DMS 273 treated with DMSO at 0.1 percent for 48 hours (cell line): ENCODE results near the gene ACSL5.

Experiments
- DNase-seq: peaks from one replicate; lab custom pipeline; 2025; lab: John Stamatoyannopoulos, UW

Gene ACSL5, protein sequence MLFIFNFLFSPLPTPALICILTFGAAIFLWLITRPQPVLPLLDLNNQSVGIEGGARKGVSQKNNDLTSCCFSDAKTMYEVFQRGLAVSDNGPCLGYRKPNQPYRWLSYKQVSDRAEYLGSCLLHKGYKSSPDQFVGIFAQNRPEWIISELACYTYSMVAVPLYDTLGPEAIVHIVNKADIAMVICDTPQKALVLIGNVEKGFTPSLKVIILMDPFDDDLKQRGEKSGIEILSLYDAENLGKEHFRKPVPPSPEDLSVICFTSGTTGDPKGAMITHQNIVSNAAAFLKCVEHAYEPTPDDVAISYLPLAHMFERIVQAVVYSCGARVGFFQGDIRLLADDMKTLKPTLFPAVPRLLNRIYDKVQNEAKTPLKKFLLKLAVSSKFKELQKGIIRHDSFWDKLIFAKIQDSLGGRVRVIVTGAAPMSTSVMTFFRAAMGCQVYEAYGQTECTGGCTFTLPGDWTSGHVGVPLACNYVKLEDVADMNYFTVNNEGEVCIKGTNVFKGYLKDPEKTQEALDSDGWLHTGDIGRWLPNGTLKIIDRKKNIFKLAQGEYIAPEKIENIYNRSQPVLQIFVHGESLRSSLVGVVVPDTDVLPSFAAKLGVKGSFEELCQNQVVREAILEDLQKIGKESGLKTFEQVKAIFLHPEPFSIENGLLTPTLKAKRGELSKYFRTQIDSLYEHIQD

DNA sequence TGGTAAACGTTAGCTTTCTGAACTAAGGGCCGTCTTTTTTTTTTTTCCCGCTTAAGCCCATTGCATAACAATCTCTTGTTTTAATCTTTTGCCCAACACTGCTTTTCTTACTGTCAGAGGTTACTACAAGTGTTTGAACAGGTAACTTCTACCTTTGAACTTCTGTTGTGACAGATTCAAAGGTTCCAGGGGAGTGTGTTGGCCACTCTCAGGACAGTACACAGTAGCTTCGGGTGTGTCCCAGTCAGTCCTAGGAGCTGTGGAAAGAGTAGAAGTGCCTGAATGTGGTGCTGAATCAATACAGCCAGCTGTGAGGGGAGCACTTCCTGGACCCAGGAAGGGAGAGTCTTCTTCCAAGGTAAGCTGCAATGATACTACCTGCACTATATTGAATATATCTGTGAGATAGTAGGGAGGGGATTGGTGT is at the start of gene ACSL5:
TSS of gene ACSL5 (plus strand) at position 205 of the 427 bp plus-strand sequence. CDS start 20,831 bp downstream, outside the sequence.
- DNase-seq: no peak

- DNase-seq: no peak
Measured at GRCh38 chr10:112327678-112328077, 46.2 kb upstream of the ACSL5 start.

DNA sequence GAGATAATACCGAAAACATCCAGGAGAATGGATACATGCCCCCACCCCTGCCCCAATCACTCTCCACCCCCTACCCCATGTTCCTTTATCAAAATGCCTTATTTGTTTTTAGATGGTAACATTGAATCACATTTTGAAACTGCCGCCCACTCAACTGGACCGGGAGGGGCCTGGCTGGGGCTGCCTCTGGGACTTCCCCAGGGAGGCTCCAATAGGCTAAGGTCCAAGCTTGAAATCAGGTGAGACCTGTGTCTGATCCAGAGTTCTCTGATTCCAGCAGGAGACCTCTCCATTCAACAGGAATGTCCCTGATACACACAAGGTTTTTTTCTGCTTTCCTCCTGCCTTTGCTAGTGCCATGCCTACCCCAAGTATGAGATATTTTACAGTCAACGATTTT is 43.8 kb upstream of the ACSL5 start:
- DNase-seq: no peak

DNA sequence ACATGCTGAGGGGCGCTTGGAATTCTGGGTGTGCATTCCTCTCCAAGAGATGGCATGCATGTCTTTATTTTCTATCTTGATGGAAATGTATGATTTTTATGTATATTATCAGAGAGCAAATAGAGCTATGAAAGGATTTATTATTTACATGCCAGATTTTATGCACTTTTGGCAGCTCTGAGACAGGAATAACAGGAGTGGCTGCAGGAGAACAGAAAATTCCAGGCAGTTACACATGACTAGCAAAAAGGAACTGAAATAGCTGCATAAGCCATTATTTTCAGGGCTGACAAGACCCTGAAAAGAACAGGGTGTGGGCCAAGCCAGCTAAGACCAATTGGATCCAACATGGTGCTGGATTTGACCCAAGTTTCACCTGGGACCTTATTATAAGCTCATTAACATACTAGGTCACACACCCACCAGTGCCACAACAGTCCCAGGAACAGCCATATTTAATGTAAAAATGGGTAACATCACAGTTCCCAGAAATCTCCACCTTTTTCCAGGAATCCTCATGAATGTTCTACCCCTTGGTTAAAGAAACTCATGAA is 43.2 kb upstream of the ACSL5 start:
- no peak for DNase-seq

GRCh38 chr10:112332022-112332421 is 41.9 kb upstream of the ACSL5 start:
- DNase-seq: no peak

GRCh38 chr10:112332509-112333228 is 41.2 kb upstream of the ACSL5 start:
- DNase-seq: no peak

DNA sequence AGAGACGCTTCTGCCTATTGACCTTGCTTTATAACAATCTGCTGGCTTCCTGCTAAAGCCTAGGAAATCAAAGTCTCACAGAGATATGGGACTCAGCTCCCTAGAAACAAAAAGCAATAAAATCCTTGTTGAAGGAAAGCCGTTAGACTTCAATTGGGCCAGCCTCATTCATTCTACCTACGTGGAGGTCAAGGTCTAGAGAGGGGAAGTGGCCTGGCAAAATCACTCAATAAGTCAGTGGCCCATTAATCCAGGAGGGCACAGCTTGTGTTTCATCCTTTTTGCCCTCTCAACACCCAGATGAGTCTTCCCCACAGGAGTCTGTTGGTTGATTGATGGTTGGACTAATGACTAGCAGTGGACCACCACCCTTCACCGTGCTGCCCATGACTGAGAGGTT is 40.5 kb upstream of the ACSL5 start:
- DNase-seq: no peak

GRCh38 chr10:112335111-112335867 is 38.6 kb upstream of the ACSL5 start:
- no peak for DNase-seq

DNA sequence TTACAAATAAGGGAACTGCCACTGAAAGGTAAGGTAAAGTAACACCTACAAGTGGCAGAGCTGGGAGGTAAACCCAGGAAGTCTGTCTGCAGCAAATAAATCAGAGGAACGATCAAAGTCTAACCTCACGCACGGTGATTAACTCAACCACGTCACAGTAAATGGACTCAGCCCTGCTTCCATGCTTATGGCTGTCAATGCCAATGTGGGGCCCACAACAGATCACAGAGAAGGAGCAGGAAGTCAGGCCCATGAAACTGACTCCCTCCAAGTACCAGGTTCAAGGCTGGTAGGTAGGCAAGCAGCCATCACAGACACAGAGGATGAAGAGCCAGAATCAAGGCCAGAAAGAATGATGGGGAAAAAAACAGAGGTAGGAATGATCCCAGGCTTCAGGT is 38.0 kb upstream of the ACSL5 start:
- DNase-seq: no peak

- no peak for DNase-seq
Measured at GRCh38 chr10:112336556-112337201, 37.2 kb upstream of the ACSL5 start.

- no peak for DNase-seq
Measured at GRCh38 chr10:112338957-112339356, 35.0 kb upstream of the ACSL5 start.

DNA sequence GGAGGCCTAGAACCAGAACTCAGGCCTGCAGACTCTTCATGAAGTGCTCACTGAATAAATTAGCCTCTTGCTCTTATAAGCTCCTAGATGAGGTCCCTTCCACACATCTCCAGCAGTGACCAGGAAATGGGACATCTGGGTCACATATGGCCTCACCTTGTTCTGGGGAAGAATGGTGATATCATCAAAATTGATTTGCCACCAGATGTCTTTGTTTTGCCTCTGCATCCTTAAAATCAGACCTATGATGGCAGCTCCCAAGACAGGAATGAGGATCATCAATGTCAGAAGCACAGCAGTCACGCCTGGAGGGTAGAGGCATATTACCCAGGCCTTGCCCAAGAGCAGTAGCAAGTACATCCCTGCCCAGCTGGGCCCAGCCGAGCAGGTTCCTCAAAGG is 33.3 kb upstream of the ACSL5 start:
- DNase-seq: no peak

- no peak for DNase-seq
Measured at GRCh38 chr10:112343056-112343806, 30.7 kb upstream of the ACSL5 start.

GRCh38 chr10:112344261-112344660 is 29.7 kb upstream of the ACSL5 start:
- DNase-seq: no peak

GRCh38 chr10:112345202-112345601 is 28.7 kb upstream of the ACSL5 start:
- DNase-seq: no peak

DNA sequence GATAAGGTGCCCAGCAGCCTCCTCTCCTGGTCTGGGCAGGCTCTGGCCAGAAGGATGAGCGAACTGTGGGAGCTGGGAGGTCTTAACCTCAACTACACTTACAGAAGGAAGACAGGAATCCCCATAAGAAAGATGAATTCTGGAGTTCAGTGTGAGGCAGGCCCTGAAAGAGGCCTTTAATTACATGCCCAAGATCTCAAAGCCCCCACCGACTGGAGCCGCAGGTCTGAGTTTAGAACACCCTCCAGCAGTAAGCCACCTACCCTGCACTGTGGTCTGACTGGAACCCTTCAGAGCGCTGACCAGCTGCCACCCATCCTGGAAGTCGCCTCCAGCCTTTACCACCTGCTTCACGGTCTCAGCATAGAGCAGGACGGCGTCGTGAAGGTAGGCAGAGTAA is 28.2 kb upstream of the ACSL5 start:
- no peak for DNase-seq

- DNase-seq: no peak
Measured at GRCh38 chr10:112346774-112347173, 27.1 kb upstream of the ACSL5 start.

DNA sequence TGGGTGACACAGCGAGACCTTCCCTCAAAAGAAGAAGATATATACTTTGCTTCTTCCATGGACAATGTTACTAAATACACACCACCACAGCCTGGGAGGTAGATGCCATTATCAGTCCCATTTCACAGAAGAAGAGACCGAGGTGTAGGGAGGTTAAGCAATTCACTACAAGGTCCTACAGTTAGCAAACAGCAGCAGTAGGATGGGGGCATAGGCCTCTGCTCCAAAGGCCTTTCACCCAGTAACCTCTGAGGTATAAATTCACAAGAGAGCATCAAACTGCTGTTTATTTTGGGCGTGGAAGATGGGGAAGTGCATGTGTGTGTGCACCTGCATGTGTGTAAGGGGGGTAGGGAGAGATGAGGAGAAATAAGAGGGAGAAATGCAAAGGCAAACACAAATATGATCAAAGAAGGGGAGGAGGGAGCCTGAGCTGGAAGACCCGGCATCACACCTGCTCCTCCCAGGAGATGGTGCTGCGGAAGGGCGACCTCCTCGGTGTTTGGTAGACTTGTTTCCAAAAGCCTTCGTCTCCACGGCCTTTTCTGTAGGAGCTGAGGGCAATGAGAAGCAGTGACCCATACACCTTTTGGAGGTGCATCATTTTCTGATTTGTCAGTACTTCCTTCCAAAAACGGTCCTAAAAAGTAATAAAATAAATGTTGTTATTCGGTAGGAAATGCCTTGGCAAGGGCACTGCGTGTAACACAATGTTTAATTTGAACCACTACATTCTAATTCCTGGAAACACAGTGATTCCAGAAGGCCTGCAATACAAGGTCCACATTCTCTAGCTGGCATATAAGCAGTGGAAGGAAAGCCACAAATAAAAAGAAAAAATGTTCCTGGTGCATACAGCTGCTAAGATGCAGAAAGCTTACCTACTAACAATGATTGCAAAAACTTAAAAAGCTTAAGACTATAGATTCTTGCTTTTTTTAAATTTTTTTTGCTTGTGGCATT is 25.9 kb upstream of the ACSL5 start:
- DNase-seq: no peak

- no peak for DNase-seq
Measured at GRCh38 chr10:112348759-112349158, 25.2 kb upstream of the ACSL5 start.
